GM11168 (cell line): ENCODE measurements around the gene CARMIL1.
"Not testable (repeated sequence)": the region's sequence is repeated elsewhere in the genome, so short reads cannot be mapped to it uniquely, and the experiment has no call there.

Experiments
- in situ Hi-C: fragments of 300-500 bp; cut with MboI; formaldehyde crosslinking; loops from one replicate; pipeline ENCODE4 v1.12.0; 2022; ENCODE audit warnings: low sequenced_read_pairs; ENCODE audit not compliant: unreplicated experiment

The CARMIL1 gene

GRCh38 chr6:25583906-25584305 lies 304.7 kb downstream of the CARMIL1 start:
- in situ Hi-C loops = no loop called here

- in situ Hi-C loops = no loop called here
Measured at GRCh38 chr6:25585225-25585624, 306.1 kb downstream of the CARMIL1 start.

GRCh38 chr6:25586119-25586518 lies 306.9 kb downstream of the CARMIL1 start:
- in situ Hi-C loops = not testable (repeated sequence)

GRCh38 chr6:25586927-25587326 lies 307.8 kb downstream of the CARMIL1 start:
- in situ Hi-C loops = no loop called here

- in situ Hi-C loops = no loop called here
Measured at GRCh38 chr6:25590986-25591385, 311.8 kb downstream of the CARMIL1 start.

GRCh38 chr6:25596928-25597818 lies 318.0 kb downstream of the CARMIL1 start:
- in situ Hi-C loops = no loop called here

- in situ Hi-C loops = no loop called here
Measured at GRCh38 chr6:25599516-25600085, 320.4 kb downstream of the CARMIL1 start.

- in situ Hi-C loops = no loop called here
Measured at GRCh38 chr6:25601800-25602673, 322.9 kb downstream of the CARMIL1 start.

GRCh38 chr6:25602674-25602982 lies 323.5 kb downstream of the CARMIL1 start:
- in situ Hi-C loops = no loop called here

GRCh38 chr6:25603251-25603650 lies 324.1 kb downstream of the CARMIL1 start:
- in situ Hi-C loops = no loop called here

GRCh38 chr6:25606151-25606550 lies 327.0 kb downstream of the CARMIL1 start:
- in situ Hi-C loops = no loop called here

- in situ Hi-C loops = no loop called here
Measured at GRCh38 chr6:25608558-25609174, 329.5 kb downstream of the CARMIL1 start.

- in situ Hi-C loops = no loop called here
Measured at GRCh38 chr6:25612666-25613065, 333.5 kb downstream of the CARMIL1 start.

- in situ Hi-C loops = no loop called here
Measured at GRCh38 chr6:25613415-25613814, 334.2 kb downstream of the CARMIL1 start.

- in situ Hi-C loops = no loop called here
Measured at GRCh38 chr6:25614052-25614451, 334.9 kb downstream of the CARMIL1 start.

GRCh38 chr6:25615471-25615870 lies 336.3 kb downstream of the CARMIL1 start:
- in situ Hi-C loops = no loop called here

GRCh38 chr6:25617997-25618396 lies 338.8 kb downstream of the CARMIL1 start:
- in situ Hi-C loops = no loop called here

GRCh38 chr6:25619217-25619616 lies 340.0 kb downstream of the CARMIL1 start:
- in situ Hi-C loops = no loop called here

- in situ Hi-C loops = no loop called here
Measured at GRCh38 chr6:25620391-25620790, 341.2 kb downstream of the CARMIL1 start.

- in situ Hi-C loops = no loop called here
Measured at GRCh38 chr6:25623065-25623464, 343.9 kb downstream of the CARMIL1 start.

GRCh38 chr6:25623879-25624278 lies 344.7 kb downstream of the CARMIL1 start:
- in situ Hi-C loops = no loop called here
